ENCODE data around the gene IL4I1.

IL4I1 gene

DNA sequence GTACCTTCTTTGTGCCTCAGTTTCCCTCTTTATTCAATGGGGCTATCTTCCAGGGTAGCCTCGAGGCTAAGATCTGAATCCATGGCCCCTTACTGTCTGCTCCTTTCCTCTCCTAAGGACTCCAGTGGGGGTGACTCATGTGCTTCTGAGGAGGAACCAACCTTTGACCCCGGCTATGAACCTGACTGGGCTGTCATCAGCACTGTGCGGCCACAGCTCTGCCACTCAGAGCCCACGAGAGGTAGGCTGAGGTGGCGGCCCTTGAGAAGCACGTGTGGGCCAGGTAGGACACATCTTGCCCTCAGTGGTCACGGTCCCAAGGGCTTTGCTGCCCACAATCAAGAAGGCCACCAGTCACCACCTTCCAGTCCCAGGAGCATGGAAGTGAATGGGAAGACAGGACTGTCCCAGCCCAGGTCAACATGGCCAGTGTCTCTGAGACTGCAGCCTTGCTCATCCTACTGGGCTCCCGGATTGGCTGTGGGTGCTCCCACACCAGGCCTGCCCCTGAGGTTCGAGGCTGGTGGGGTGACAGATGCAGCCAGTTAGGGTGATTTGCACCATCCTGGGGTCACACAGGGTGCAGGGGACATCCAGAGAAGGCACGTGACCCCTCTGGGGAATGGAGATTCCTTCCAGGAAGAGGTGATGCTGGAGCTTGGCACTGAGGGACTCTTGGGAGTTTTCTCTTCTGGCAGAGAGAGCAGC lies 16.4 kb downstream of the IL4I1 start:
- H3K27ac ChIP-seq = no peak overlapping the region
- TF ChIP-seq CTCF (IDR thresholded peaks at IDR 0.05) = no peak
- no peak overlapping the region for H3K4me3 ChIP-seq
- DNase-seq (ENCODE audit: low spot score) = no peak

DNA sequence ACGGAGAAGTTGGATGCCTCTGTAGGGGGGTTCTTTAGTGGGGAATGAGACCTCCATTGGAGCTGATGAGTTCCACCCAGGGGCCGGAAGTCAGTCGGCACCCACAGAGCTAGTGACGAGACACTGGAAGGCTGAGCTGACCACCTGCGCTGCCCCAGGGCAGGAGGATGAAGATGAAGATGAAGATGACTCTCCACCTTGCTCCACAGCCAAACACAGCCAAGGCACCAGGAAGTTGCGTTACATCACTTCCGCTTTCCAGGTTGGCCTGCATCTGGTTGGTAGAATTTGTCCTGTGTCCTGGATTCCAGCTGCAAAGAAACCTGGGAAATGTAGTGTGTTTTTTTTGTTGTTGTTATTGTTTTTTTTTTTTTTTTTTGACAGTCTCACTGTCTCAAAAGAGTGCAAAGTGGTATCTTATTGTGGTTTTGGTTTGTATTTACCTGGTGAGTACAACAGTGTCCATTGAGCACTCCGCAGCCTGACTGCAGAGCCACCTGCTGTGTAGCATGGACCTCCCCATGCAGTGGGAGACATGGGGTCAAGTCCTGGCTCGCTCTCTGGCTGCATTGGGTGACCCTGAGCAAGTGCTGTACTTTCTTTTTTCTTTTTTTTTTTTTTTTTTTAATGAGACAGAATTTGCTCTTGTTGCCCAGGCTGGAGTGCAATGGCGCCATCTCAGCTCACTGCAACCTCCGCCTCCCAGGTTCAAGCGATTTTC lies 17.3 kb downstream of the IL4I1 start:
- no peak for TF ChIP-seq CTCF (IDR thresholded peaks at IDR 0.05)
- no peak for DNase-seq (ENCODE audit: low spot score)
- Histone ChIP-seq H3K4me3 (no peak overlapping the region), H3K27ac (no peak overlapping the region)

DNA sequence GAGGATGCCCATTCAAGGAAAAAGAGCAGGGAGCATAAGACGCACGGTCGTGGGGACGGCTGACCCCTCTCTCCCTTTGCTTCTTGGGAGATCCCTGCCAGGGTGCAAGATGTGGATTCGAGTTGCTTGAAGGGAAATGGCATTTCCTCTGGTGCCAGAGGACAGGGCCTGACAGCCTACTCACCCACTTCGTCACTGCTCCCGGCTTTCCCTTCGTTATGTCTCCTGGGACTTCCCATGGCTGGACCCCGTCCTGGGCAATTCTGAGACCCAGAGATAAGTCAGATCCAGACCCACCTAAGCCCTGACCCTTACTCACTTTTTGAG lies 18.0 kb downstream of the IL4I1 start:
- Histone ChIP-seq H3K4me3 (peak overlapping the region; percentile 94), H3K27ac (peak overlapping the region; percentile 99 to 100)
- no peak for TF ChIP-seq CTCF (IDR thresholded peaks at IDR 0.05)
- DNase-seq (ENCODE audit: low spot score) = no peak

GRCh38 chr19:49877879-49878743 lies 18.6 kb downstream of the IL4I1 start:
- Histone ChIP-seq H3K4me3 (peak overlapping the region; percentile 94), H3K27ac (peak overlapping the region; percentile 99 to 100)
- no peak for TF ChIP-seq CTCF (IDR thresholded peaks at IDR 0.05)
- DNase-seq (ENCODE audit: low spot score) = peak; percentile 99

- peak within 1 kb of the TSS; percentile 99 to 100 for H3K27ac ChIP-seq
- no peak for TF ChIP-seq CTCF (IDR thresholded peaks at IDR 0.05)
- peak; percentile 100 for DNase-seq (ENCODE audit: low spot score)
- peak within 1 kb of the TSS; percentile 94 for H3K4me3 ChIP-seq
These were observed 19.4 kb downstream of the IL4I1 start, which contains the start of the genes AKT1S1 and TBC1D17 for GRCh38 chr19:49877020-49877878. Gene AKT1S1, minus strand, starts transcription at chr19:49877355. Its CDS starts 4,060 bp downstream, at chr19:49873295. Gene TBC1D17, plus strand, starts transcription at chr19:49877702. Its CDS starts 22 bp downstream, at chr19:49877724.

DNA sequence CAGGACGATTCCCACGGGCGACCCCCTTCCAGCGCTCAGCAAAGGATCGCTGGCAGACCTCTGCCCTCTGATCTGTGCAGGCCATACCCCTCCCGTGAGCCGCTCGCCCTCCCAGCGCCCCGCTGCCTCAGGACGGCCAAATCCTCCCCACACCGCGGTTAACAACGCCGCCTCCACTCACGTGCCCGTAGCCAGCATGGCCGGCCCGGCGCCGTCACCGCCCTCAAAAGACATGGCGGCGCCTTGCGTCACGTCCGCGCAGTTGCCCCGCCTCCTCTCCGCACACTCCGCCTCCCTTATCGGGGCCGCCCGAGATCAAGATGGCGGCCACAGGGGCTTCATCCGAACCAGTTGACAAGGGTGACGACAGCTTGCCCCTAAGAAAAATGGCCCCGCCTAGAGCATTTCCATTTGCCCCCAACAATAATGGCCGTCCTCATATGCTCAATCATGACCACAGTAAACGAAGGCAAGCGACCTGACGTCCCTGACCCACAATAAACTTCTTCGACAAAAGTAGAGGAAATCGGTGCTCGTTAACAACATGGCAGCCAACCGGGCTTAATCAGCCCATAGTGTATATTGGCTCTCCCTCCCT lies 20.2 kb downstream of the IL4I1 start:
- Histone ChIP-seq H3K4me3 (peak overlapping the region; percentile 94), H3K27ac (peak overlapping the region; percentile 99 to 100)
- DNase-seq (ENCODE audit: low spot score) = peak; percentile 99
- TF ChIP-seq CTCF (IDR thresholded peaks at IDR 0.05) = no peak
